GM19328 (cell line): Measurements from ENCODE around the gene AFMID.

Source experiments
- ATAC-seq: cut with Tn5 transposase; IDR thresholded peaks from one replicate; pipeline ENCODE4 v1.9.1; 2021; ENCODE audit warnings: mild to moderate bottlenecking, moderate library complexity; ENCODE audit not compliant: unreplicated experiment

The AFMID gene

DNA sequence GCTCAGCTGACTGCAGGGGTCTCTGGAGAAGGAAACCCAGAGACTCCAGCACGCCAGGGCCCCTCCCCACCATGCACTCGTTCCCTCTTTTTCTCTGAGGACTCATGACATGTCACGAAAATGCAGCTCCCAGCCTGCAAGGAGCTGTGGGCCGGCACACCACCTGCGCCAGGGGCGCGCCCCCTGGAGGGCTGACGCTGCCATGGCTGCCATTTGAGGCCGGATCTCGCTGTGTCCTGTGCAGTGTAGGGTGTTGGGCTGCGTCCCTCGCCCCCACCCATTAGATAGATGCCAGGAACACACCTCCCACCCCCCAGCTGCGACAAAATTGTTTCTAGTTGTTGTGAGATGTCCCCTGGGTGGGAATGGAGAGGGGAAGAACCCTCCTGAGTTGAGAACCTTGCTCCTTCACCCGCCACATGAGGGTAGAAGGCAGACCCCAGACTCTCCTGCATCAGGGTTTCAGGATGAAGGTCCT is 10.6 kb upstream of the AFMID start:
- ATAC-seq = no peak

- no peak for ATAC-seq
Observed at GRCh38 chr17:78179372-78179771, 7.8 kb upstream of the AFMID start.

DNA sequence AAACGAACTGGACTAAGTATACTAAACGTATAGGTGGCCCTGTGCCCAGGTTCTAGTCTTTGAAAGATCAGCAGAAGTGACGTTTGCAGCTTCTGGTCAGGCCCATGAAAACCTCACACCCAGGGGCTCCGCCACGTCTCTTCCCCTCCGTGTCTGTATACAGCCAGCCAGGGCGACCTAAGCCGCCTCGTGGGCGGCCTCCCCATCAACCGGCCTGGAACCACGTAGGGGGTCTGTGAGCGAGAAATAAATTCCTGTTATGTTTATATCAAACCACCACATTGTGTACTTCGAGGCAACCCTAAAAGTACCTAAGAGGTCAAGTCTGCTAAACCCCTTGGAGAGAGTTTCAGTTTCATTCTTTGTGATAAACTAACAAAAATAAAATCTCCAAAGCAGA is 7.1 kb upstream of the AFMID start:
- ATAC-seq = no peak

DNA sequence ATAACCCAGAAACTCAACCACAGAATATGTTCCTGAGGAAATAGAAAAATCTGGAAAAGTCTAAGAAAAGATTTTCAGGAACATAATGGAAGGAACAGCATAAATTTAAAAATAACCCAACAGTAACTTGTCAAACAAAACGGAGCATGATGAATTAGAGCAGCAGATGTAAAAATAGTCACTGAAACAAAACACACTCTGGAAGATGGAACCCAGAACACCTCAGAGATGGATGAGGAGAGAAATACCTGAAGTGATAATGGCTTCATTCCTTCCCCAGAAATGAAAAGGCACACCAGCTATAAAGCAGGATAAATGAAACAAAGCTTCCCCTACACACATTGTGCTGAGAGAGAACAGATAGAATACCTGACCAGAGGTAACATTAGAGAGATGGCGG is 6.7 kb upstream of the AFMID start:
- no peak for ATAC-seq

DNA sequence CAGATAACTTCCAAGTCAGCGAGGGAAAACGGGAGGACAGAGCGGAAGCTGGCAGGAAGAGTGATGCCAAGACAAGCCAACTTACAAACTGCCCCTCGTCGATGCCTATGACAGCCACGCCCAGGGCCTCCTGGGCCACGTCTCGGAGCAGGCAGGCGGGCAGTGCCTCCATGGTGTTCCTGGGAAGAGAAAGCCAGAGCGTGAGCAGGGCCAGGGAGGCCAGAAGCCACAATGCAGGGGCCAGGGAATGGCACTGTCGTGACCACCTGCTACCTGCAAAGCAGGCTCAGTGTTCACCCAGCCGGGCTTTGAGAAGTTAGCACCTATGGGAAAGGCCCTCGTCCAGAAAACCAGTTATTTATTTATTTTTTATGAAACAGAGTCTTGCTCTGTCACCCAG is 4.7 kb upstream of the AFMID start:
- ATAC-seq = no peak

- no peak for ATAC-seq
Observed at GRCh38 chr17:78183916-78184315, 3.2 kb upstream of the AFMID start.

DNA sequence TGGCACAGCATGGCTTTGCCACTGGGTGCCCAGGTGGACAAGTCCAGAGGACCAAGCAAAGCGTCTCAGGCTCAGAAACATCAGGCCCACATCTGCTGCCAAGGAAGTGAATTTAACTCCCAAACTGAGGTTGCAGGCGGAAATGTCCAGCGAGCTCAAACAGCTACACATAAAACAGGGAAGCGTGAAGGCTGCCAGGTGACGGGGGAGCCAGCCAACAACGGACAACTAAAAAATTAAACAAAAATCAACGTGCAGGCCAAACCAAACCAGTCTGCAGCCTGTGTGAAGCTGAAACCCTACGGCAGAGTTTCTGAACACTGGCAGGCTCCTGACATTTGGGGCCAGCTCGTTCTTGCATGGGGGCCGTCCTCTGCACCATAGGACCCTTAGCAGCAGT is 2.8 kb upstream of the AFMID start:
- ATAC-seq = no peak

GRCh38 chr17:78184868-78185267 is 2.3 kb upstream of the AFMID start:
- no peak for ATAC-seq

DNA sequence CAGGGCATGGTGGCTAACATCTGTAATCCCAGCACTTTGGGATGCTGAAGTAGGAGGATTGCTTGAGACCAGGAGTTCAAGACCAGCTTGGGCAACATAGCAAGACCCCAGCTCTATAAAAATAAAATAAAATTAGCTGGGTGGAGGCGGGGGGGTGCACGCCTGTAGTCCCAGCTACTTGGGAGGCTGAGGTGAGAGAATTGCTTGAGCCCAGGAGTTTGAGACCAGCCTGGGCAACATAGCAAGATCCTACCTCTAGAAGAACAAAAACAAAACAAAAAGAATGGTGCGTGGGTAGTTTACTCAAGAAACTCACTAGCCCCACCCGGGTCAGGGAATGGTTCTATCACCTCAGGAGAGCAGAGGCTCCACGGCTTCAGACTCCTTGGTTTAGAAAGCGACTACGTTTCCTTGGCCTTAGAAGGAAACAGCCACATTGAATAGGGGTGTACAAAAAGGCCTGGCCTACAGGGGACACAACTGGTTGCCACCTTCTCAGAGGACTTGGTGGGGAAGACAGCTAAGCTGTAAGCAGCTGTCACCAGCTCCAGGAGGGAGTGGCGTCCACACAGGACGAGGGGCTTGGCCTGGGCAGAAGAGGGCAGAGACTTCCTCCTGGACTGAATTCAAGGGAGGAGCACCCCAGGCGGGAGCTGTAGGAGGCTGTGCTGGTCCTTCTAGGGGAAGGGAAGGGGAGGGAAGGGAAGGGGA is 1.0 kb upstream of the AFMID start:
- no peak for ATAC-seq

DNA sequence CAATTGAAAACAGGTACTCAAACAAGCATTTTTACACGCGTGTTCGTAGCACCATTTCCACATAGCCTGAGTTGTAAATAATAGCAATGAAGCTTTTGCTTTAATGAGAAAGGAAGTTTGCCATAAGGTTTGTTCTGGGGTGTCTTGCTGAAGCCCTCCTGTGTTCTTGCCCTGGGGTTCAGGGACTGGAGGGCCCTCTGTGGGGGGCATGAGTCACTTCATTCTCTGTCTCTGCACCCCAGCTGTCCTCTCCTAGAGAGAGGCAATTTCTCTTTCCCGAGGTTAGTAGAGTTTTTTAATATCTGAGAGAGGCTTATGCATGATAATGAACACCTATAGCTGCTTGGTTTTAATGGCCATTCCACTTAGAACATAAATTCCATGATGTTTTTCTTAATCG is 9.6 kb downstream of the AFMID start:
- ATAC-seq = no peak

- ATAC-seq = no peak
Observed at GRCh38 chr17:78197147-78197832, 10.1 kb downstream of the AFMID start.

- ATAC-seq = no peak
Observed at GRCh38 chr17:78200451-78200850, 13.3 kb downstream of the AFMID start.

- ATAC-seq = no peak
Observed at GRCh38 chr17:78202666-78203065, 15.5 kb downstream of the AFMID start.

- no peak for ATAC-seq
Observed at GRCh38 chr17:78204387-78205123, 17.4 kb downstream of the AFMID start.

DNA sequence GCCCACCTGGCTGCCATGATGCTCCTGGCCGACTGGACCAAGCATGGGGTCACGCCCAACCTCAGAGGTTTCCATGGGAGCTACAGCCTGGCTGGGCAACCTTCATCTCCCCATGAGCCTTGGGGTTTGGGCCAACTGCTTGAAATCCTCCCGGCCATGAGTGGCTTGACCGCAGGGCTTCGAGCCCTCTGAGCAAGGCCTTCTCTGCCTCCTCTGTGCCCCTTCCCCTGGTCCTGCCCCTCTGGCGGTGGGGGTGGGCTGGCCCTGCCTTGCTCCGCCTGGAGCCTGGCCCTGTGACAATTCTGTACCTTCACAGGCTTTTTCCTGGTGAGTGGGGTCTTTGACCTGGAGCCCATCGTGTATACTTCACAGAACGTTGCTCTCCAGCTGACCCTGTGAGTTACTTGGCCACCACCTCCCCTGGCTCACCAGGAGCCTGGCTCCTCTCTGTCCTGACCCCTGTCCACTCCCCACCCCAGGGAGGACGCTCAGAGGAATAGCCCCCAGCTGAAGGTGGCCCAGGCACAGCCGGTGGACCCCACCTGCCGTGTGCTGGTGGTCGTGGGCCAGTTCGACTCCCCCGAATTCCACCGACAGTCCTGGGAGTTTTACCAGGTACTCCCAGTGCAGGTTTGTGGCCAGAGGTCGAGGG is 18.1 kb downstream of the AFMID start:
- no peak for ATAC-seq

DNA sequence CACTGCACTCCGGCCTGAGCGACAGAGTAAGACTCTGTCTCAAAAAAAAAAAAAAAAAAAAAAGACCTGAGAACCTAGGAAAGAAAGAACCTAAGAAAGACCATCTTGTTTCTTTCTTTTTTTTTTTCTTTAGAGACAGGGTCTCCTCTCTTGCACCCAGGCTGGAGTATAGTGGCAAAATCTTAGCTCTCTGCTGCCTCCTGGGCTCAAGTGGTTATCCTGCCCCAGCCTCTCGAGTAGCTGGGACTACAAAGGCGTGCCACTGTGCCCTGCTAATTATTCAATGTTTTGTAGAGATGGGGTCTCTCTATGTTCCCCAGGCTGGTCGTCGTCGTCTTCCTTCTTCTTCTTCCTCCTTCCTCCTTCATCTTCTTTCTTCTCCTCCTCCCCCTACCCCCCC is 19.1 kb downstream of the AFMID start:
- no peak for ATAC-seq

DNA sequence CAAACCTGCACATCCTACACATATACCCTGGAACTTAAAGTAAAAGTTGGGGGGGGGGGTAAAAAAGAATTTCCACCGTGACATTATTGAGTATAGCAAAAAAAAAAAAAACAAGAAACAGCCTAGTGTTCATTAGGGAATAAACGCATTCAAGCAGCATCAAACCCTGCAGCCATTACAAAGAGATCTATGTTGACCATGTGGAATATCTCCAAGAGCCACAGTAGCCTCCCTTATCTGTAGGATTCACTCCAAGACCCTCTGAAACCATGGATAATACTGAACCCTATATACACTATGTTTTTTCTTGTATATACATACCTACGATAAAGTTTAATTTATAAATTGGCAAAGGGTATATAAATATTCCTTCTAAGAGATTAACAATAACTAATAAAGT is 21.3 kb downstream of the AFMID start:
- no peak for ATAC-seq

DNA sequence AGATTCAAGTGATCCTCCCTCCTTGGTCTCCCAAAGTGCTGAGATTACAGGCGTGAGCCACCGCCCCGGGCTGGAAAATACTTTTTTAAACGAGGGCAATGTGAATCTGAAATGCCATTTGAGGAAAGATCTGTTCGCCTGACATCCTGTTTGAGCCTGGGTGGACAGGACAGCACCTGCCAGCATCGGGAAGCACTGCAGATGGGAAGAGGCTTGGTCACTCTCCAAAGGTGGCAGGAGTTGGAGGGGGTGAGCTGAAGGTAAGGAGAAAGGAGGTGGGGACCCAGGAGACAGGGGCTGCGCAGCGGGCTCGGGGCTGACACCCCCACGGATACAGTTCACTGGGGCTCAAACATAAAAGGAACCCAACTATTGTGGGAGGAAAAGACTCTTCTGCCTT is 22.9 kb downstream of the AFMID start:
- ATAC-seq = no peak

- ATAC-seq = no peak
Observed at GRCh38 chr17:78211032-78211431, 23.9 kb downstream of the AFMID start.

GRCh38 chr17:78214016-78214705 is 27.0 kb downstream of the AFMID start, which contains the start of gene BIRC5:
BIRC5 (plus strand) TSS chr17:78214253; CDS start chr17:78214317, 64 bp downstream.
- ATAC-seq = peak; percentile 75

- no peak for ATAC-seq
Observed at GRCh38 chr17:78214706-78215061, 27.5 kb downstream of the AFMID start.
